Measurements from ENCODE around the gene THSD4. TPM values are rescaled to one million over a fixed set of nuclear protein-coding genes. Genes with fewer than 3 reads are reported as not detected.

THSD4 gene
- polyA plus RNA-seq, 1 experiment = 45.8 TPM

- Histone ChIP-seq H3K27ac (ENCODE audit: low read depth, low read length) (no peak overlapping the region), H3K9me3 (ENCODE audit: control insufficient read depth, insufficient read depth, low read length) (no peaks in the 10 kb centered on the region), H3K4me3 (ENCODE audit: low read depth, low read length) (no peak overlapping the region), H3K27me3 (ENCODE audit: control insufficient read depth, insufficient read depth, low read length) (no peaks in the 10 kb centered on the region)
- ChIA-PET CTCF (interaction anchor here (1.3 kb wide), 1 partner anchor 11 kb away, joined by 3 read pairs; no protein-coding TSS in a partner anchor), POLR2A (interaction anchor here (0.7 kb wide), 1 partner anchor 46 kb away, joined by 4 read pairs; no protein-coding TSS in a partner anchor)
- TF ChIP-seq CTCF (IDR thresholded peaks at IDR 0.05; ENCODE audit: low read depth, low read length) = no peak
- no peak for DNase-seq (ENCODE audit: low read depth, low spot score)
These were observed 674.3 kb downstream of the THSD4 start for GRCh38 chr15:71789616-71790015.

- CTCF ChIA-PET = interaction anchor here (1.3 kb wide), 1 partner anchor 11 kb away, joined by 3 read pairs; no protein-coding TSS in a partner anchor
- POLR2A ChIA-PET = no interaction called here
- no peak for DNase-seq (ENCODE audit: low read depth, low spot score)
These were observed 674.8 kb downstream of the THSD4 start for GRCh38 chr15:71790081-71790480.

GRCh38 chr15:71791975-71792374 lies 676.7 kb downstream of the THSD4 start:
- ChIA-PET CTCF (interaction anchor here (1.3 kb wide), 1 partner anchor 10 kb away, joined by 3 read pairs; no protein-coding TSS in a partner anchor), POLR2A (no interaction called here)
- H3K27ac ChIP-seq (ENCODE audit: low read depth, low read length) = no peak overlapping the region

More at GRCh38 chr15:71790081-71790480, 674.8 kb downstream of the THSD4 start:
- TF ChIP-seq CTCF (IDR thresholded peaks at IDR 0.05; ENCODE audit: low read depth, low read length) = no peak
- H3K9me3 ChIP-seq (ENCODE audit: control insufficient read depth, insufficient read depth, low read length) = no peaks in the 10 kb centered on the region
- H3K4me3 ChIP-seq (ENCODE audit: low read depth, low read length) = no peak overlapping the region
- H3K27ac ChIP-seq (ENCODE audit: low read depth, low read length) = no peak overlapping the region
- H3K27me3 ChIP-seq (ENCODE audit: control insufficient read depth, insufficient read depth, low read length) = no peaks in the 10 kb centered on the region

GRCh38 chr15:71792521-71792920 lies 677.2 kb downstream of the THSD4 start:
- no peaks in the 10 kb centered on the region for H3K27me3 ChIP-seq (ENCODE audit: control insufficient read depth, insufficient read depth, low read length)
- H3K4me3 ChIP-seq (ENCODE audit: low read depth, low read length) = no peak overlapping the region
- no peak for TF ChIP-seq CTCF (IDR thresholded peaks at IDR 0.05; ENCODE audit: low read depth, low read length)
- no peak overlapping the region for H3K27ac ChIP-seq (ENCODE audit: low read depth, low read length)
- POLR2A ChIA-PET = no interaction called here
- DNase-seq (ENCODE audit: low read depth, low spot score) = peak; percentile 39
- H3K9me3 ChIP-seq (ENCODE audit: control insufficient read depth, insufficient read depth, low read length) = no peaks in the 10 kb centered on the region
- CTCF ChIA-PET = interaction anchor here (0.7 kb wide), 1 partner anchor 12 kb away, joined by 4 read pairs; no protein-coding TSS in a partner anchor

More at GRCh38 chr15:71791975-71792374, 676.7 kb downstream of the THSD4 start:
- no peaks in the 10 kb centered on the region for H3K27me3 ChIP-seq (ENCODE audit: control insufficient read depth, insufficient read depth, low read length)
- DNase-seq (ENCODE audit: low read depth, low spot score) = no peak
- TF ChIP-seq CTCF (IDR thresholded peaks at IDR 0.05; ENCODE audit: low read depth, low read length) = no peak
- no peaks in the 10 kb centered on the region for H3K9me3 ChIP-seq (ENCODE audit: control insufficient read depth, insufficient read depth, low read length)
- no peak overlapping the region for H3K4me3 ChIP-seq (ENCODE audit: low read depth, low read length)

- POLR2A ChIA-PET = no interaction called here
- no peak for TF ChIP-seq CTCF (IDR thresholded peaks at IDR 0.05; ENCODE audit: low read depth, low read length)
- Histone ChIP-seq H3K27me3 (ENCODE audit: control insufficient read depth, insufficient read depth, low read length) (no peaks in the 10 kb centered on the region), H3K9me3 (ENCODE audit: control insufficient read depth, insufficient read depth, low read length) (no peaks in the 10 kb centered on the region; the same call in 1 of the 2 replicates), H3K27ac (ENCODE audit: low read depth, low read length) (no peak overlapping the region), H3K4me3 (ENCODE audit: low read depth, low read length) (no peak overlapping the region)
- CTCF ChIA-PET = interaction anchor here (0.8 to 1.6 kb wide), 3 partner anchors 9 to 46 kb away, joined by 3 to 8 read pairs (median 6); no protein-coding TSS in a partner anchor
- DNase-seq (ENCODE audit: low read depth, low spot score) = no peak
These were observed 683.4 kb downstream of the THSD4 start for GRCh38 chr15:71798641-71799040.

Measured in AG04450 (cell line).